Neural cell (in vitro differentiated cells): Measurements from ENCODE around the gene SKI. TPM values are rescaled to one million over a fixed set of nuclear protein-coding genes. Genes with fewer than 3 reads are reported as not detected.

Source experiments
- H2AFZ ChIP-seq: fragments of 200-600, 300-800 bp; sonication (generic), shearing (Covaris generic); 2 replicates; pipeline ENCODE4 v1.6.0; 2014; ENCODE audit warnings: low read depth, mild to moderate bottlenecking, antibody characterized with exemption, low read length, moderate library complexity
- H3F3A ChIP-seq: fragments of 200-600 bp; shearing (Covaris generic); 2 replicates; pipeline ENCODE4 v1.6.1; 2016; ENCODE audit warnings: mild to moderate bottlenecking, moderate library complexity, mixed read lengths, antibody characterized with exemption, low read length; ENCODE audit not compliant: insufficient read depth, poor library complexity, severe bottlenecking
- H3K27ac ChIP-seq: fragments of 200-600, 300-800 bp; sonication (generic), shearing (Covaris generic); 2 replicates; pipeline ENCODE4 v1.5.1; 2014; ENCODE audit warnings: mild to moderate bottlenecking, low read length, moderate library complexity
- H3K27me3 ChIP-seq: fragments of 300-800, 200-600 bp; sonication (generic), shearing (Covaris generic); 2 replicates; pipeline ENCODE4 v1.6.0; 2014; ENCODE audit warnings: mild to moderate bottlenecking, low read depth, low read length, moderate library complexity; ENCODE audit not compliant: insufficient read depth
- H3K36me3 ChIP-seq: fragments of 300-800, 200-600 bp; sonication (generic), shearing (Covaris generic); 2 replicates; pipeline ENCODE4 v1.5.1; 2014; ENCODE audit warnings: mild to moderate bottlenecking, antibody characterized with exemption, low read length, moderate library complexity; ENCODE audit not compliant: insufficient read depth
- H3K4me2 ChIP-seq: fragments of 300-800, 200-600 bp; sonication (generic), shearing (Covaris generic); 2 replicates; pipeline ENCODE4 v1.6.0; 2014; ENCODE audit warnings: mild to moderate bottlenecking, low read length
- H3K4me3 ChIP-seq: fragments of 300-800, 200-600 bp; sonication (generic), shearing (Covaris generic); 2 replicates; pipeline ENCODE4 v1.5.1; 2014; ENCODE audit warnings: mild to moderate bottlenecking, low read length, moderate library complexity
- H3K79me2 ChIP-seq: fragments of 200-600 bp; shearing (Covaris generic); replicated peaks from 2 replicates; pipeline ENCODE4 v1.6.0; 2014; ENCODE audit warnings: mild to moderate bottlenecking, low read length, moderate library complexity; ENCODE audit not compliant: insufficient read depth
- H3K9ac ChIP-seq: fragments of 300-800, 200-600 bp; sonication (generic), shearing (Covaris generic); 2 replicates; pipeline ENCODE4 v1.6.1; 2016; ENCODE audit warnings: mild to moderate bottlenecking, low read length, mixed read lengths
- H3K9me2 ChIP-seq: fragments of 200-600 bp; shearing (Covaris generic); 2 replicates; pipeline ENCODE4 v1.6.1; 2016; ENCODE audit warnings: mild to moderate bottlenecking, low read length, mixed read lengths; ENCODE audit not compliant: insufficient read depth
- H3K9me3 ChIP-seq: fragments of 200-600, 300-800 bp; sonication (generic), shearing (Covaris generic); 2 replicates; pipeline ENCODE4 v1.6.1; 2016; ENCODE audit warnings: mild to moderate bottlenecking, mixed run types, low read length, moderate library complexity, mixed read lengths
- H4K20me1 ChIP-seq: fragments of 200-600 bp; shearing (Covaris generic); 2 replicates; pipeline ENCODE4 v1.6.1; 2016; ENCODE audit warnings: mild to moderate bottlenecking, mixed run types; ENCODE audit not compliant: insufficient read depth
- EP300 ChIP-seq: fragments of 450-650 bp; conservative IDR thresholded peaks from 2 replicates; pipeline ENCODE4 v1.6.1; 2014; ENCODE audit warnings: antibody characterized with exemption, mild to moderate bottlenecking, moderate library complexity; ENCODE audit not compliant: poor library complexity, severe bottlenecking
- EZH2 ChIP-seq: fragments of 200-600, 300-800 bp; shearing (Covaris generic), sonication (generic); IDR thresholded peaks from 2 replicates; pipeline ENCODE4 v1.6.1; 2014; ENCODE audit warnings: antibody characterized with exemption, low read length, borderline replicate concordance, mild to moderate bottlenecking; ENCODE audit not compliant: insufficient read depth, poor library complexity, severe bottlenecking
- MXI1 ChIP-seq: fragments of 450-650 bp; conservative IDR thresholded peaks from 2 replicates; pipeline ENCODE4 v1.6.1; 2014; ENCODE audit warnings: antibody characterized with exemption, mild to moderate bottlenecking; ENCODE audit not compliant: poor library complexity, severe bottlenecking
- POLR2AphosphoS5 ChIP-seq: IDR thresholded peaks from 2 replicates; pipeline ENCODE4 v1.6.1; 2012
- RAD21 ChIP-seq: fragments of 450-650 bp; conservative IDR thresholded peaks from 2 replicates; pipeline ENCODE4 v1.6.1; 2014; ENCODE audit warnings: antibody characterized with exemption, mild to moderate bottlenecking, moderate library complexity
- SMC3 ChIP-seq: fragments of 450-650 bp; conservative IDR thresholded peaks from 2 replicates; pipeline ENCODE4 v1.6.1; 2014; ENCODE audit warnings: antibody characterized with exemption, mild to moderate bottlenecking, moderate library complexity; ENCODE audit not compliant: poor library complexity
- TAF1 ChIP-seq: IDR thresholded peaks from 2 replicates; pipeline ENCODE4 v1.6.1; 2012; ENCODE audit warnings: low read depth
- polyA plus RNA-seq: library from polyadenylated mRNA; depleted of rRNA; stranded (reverse); fragments of >200 nt; gene quantifications from 2 replicates; pipeline ENCODE4 v1.2.3, GENCODE V29; 2014
- TF ChIP-seq, protein P1 (sequence below): IDR thresholded peaks from 2 replicates; pipeline ENCODE4 v1.6.1; 2012; ENCODE audit warnings: borderline replicate concordance
- TF ChIP-seq, protein P2 (sequence below): fragments of 450-650 bp; IDR thresholded peaks from 2 replicates; pipeline ENCODE4 v1.5.1; 2014; ENCODE audit warnings: antibody characterized with exemption, mild to moderate bottlenecking, moderate library complexity; ENCODE audit not compliant: poor library complexity, severe bottlenecking

SKI gene
- polyA plus RNA-seq, 1 donor from 2014 or later, result 4.1 TPM

DNA sequence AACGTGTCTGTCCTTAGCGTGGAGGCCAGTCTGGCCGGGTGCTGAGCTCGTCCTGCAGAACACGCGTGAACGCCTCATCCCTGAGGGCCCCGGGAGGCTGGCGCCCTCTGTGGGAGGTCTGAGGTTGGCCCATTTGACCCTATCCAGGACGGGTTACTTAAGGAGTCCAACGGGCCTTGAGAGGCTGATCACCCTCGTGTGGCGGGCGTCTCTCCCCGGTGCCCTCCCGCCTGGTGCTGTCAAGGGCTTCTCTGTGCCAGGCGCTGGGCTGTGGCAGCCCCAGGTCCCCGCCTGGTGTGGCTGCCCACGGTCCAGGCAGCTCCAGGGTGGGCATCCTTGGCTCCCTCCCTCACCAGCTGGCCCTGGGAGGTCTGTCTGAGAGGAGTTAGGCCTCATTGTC is 9.7 kb downstream of the SKI start:
- no peak overlapping the region for H2AFZ ChIP-seq
- no peaks in the 10 kb centered on the region for H3K9me3 ChIP-seq
- no peaks in the 10 kb centered on the region for H3K9me2 ChIP-seq
- H3K4me3 ChIP-seq, result no peak overlapping the region
- TF ChIP-seq RAD21, result no peak
- TF ChIP-seq, protein P1, sequence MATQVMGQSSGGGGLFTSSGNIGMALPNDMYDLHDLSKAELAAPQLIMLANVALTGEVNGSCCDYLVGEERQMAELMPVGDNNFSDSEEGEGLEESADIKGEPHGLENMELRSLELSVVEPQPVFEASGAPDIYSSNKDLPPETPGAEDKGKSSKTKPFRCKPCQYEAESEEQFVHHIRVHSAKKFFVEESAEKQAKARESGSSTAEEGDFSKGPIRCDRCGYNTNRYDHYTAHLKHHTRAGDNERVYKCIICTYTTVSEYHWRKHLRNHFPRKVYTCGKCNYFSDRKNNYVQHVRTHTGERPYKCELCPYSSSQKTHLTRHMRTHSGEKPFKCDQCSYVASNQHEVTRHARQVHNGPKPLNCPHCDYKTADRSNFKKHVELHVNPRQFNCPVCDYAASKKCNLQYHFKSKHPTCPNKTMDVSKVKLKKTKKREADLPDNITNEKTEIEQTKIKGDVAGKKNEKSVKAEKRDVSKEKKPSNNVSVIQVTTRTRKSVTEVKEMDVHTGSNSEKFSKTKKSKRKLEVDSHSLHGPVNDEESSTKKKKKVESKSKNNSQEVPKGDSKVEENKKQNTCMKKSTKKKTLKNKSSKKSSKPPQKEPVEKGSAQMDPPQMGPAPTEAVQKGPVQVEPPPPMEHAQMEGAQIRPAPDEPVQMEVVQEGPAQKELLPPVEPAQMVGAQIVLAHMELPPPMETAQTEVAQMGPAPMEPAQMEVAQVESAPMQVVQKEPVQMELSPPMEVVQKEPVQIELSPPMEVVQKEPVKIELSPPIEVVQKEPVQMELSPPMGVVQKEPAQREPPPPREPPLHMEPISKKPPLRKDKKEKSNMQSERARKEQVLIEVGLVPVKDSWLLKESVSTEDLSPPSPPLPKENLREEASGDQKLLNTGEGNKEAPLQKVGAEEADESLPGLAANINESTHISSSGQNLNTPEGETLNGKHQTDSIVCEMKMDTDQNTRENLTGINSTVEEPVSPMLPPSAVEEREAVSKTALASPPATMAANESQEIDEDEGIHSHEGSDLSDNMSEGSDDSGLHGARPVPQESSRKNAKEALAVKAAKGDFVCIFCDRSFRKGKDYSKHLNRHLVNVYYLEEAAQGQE, result no peak
- TF ChIP-seq SMC3, result no peak
- TF ChIP-seq POLR2AphosphoS5, result no peak
- TF ChIP-seq EP300, result no peak
- TF ChIP-seq TAF1, result no peak
- no peak for TF ChIP-seq EZH2
- no peak overlapping the region for H3K27ac ChIP-seq
- no peaks in the 10 kb centered on the region for H3F3A ChIP-seq
- peaks cover 89% of the 10 kb centered on the region for H3K79me2 ChIP-seq
- H3K9ac ChIP-seq, result no peak overlapping the region
- H3K27me3 ChIP-seq, result no peaks in the 10 kb centered on the region
- H4K20me1 ChIP-seq, result peaks cover 29% of the 10 kb centered on the region
- H3K4me2 ChIP-seq, result no peak overlapping the region
- H3K36me3 ChIP-seq, result no peaks in the 10 kb centered on the region

DNA sequence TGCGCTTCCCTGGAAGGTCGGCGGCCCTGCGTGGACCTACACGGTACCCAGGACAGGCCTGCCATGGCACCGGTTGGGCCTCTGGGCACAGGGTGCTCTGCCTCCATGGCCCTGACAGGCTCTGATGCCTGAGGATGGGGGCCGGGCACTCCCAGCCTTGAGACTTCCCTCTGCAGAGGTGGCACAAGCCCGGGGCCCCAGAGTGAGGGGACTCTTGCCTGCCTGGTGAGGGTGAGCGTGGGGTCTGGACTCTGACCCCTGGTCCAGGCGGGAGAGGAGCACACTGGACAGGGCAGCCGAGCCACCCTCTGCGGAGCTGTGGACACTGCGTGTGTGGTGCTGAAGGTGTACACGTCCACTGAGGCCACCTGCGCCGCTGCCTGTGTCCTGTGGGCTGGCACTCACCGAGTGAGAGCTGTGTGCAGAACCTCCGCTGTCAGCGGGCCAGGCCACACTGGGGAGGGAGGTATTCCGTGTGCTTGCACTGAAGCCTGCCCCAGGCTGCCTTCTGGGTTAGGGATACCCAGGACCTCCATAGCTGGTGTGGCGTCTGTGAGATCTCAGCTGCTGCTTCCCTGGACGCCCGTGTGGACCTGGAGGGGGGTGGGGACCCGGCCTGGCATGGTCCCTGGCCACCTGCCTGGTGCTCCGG is 10.4 kb downstream of the SKI start:
- no peak overlapping the region for H3K4me3 ChIP-seq
- peaks cover 82% of the 10 kb centered on the region for H3K79me2 ChIP-seq
- TF ChIP-seq RAD21, result no peak
- no peak for TF ChIP-seq EZH2
- no peak for TF ChIP-seq MXI1
- TF ChIP-seq, protein P2, sequence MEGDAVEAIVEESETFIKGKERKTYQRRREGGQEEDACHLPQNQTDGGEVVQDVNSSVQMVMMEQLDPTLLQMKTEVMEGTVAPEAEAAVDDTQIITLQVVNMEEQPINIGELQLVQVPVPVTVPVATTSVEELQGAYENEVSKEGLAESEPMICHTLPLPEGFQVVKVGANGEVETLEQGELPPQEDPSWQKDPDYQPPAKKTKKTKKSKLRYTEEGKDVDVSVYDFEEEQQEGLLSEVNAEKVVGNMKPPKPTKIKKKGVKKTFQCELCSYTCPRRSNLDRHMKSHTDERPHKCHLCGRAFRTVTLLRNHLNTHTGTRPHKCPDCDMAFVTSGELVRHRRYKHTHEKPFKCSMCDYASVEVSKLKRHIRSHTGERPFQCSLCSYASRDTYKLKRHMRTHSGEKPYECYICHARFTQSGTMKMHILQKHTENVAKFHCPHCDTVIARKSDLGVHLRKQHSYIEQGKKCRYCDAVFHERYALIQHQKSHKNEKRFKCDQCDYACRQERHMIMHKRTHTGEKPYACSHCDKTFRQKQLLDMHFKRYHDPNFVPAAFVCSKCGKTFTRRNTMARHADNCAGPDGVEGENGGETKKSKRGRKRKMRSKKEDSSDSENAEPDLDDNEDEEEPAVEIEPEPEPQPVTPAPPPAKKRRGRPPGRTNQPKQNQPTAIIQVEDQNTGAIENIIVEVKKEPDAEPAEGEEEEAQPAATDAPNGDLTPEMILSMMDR, result no peak
- no peak for TF ChIP-seq EP300
- no peaks in the 10 kb centered on the region for H3K9me2 ChIP-seq
- no peak overlapping the region for H3K9ac ChIP-seq
- no peaks in the 10 kb centered on the region for H3F3A ChIP-seq
- H3K27ac ChIP-seq, result no peak overlapping the region
- H3K9me3 ChIP-seq, result no peaks in the 10 kb centered on the region
- no peak overlapping the region for H2AFZ ChIP-seq
- H3K36me3 ChIP-seq, result no peaks in the 10 kb centered on the region
- peaks cover 22% of the 10 kb centered on the region for H4K20me1 ChIP-seq
- H3K4me2 ChIP-seq, result no peak overlapping the region
- H3K27me3 ChIP-seq, result no peaks in the 10 kb centered on the region
